ENCODE data around the gene TRIM24. TPM values are rescaled to one million over a fixed set of nuclear protein-coding genes. Genes with fewer than 3 reads are reported as not detected.

The TRIM24 gene
- total RNA-seq, 2 donors from 2014 or later = 14.5 to 19.1 TPM

GRCh38 chr7:138565071-138565450 is 105.0 kb downstream of the TRIM24 start:
- H3K27me3 ChIP-seq = no peaks in the 10 kb centered on the region
- intact Hi-C loops (cut with DNase I) = no loop called here
- no peak overlapping the region for H3K9ac ChIP-seq (ENCODE audit: low read depth in 2 of 2, low read length in 2 of 2)
- no peak for DNase-seq
- H3K4me1 ChIP-seq = no peaks in the 10 kb centered on the region
- TF ChIP-seq, protein P1, sequence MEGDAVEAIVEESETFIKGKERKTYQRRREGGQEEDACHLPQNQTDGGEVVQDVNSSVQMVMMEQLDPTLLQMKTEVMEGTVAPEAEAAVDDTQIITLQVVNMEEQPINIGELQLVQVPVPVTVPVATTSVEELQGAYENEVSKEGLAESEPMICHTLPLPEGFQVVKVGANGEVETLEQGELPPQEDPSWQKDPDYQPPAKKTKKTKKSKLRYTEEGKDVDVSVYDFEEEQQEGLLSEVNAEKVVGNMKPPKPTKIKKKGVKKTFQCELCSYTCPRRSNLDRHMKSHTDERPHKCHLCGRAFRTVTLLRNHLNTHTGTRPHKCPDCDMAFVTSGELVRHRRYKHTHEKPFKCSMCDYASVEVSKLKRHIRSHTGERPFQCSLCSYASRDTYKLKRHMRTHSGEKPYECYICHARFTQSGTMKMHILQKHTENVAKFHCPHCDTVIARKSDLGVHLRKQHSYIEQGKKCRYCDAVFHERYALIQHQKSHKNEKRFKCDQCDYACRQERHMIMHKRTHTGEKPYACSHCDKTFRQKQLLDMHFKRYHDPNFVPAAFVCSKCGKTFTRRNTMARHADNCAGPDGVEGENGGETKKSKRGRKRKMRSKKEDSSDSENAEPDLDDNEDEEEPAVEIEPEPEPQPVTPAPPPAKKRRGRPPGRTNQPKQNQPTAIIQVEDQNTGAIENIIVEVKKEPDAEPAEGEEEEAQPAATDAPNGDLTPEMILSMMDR (IDR thresholded peaks at IDR 0.05) = no peak
- H3K4me3 ChIP-seq = no peak overlapping the region
- no peak overlapping the region for H3K27ac ChIP-seq
- peaks cover 5% of the 10 kb centered on the region for H3K9me3 ChIP-seq
- peaks cover 3% of the 10 kb centered on the region for H3K36me3 ChIP-seq

- peaks cover 5% of the 10 kb centered on the region for H3K9me3 ChIP-seq
- DNase-seq = no peak
- no peaks in the 10 kb centered on the region for H3K27me3 ChIP-seq
- no peak overlapping the region for H3K4me3 ChIP-seq
- H3K36me3 ChIP-seq = peaks cover 3% of the 10 kb centered on the region
- no peak overlapping the region for H3K9ac ChIP-seq (ENCODE audit: low read depth in 2 of 2, low read length in 2 of 2)
- H3K27ac ChIP-seq = no peak overlapping the region
- TF ChIP-seq, protein P1 (IDR thresholded peaks at IDR 0.05) = no peak
- intact Hi-C loops (cut with DNase I) = no loop called here
- H3K4me1 ChIP-seq = no peaks in the 10 kb centered on the region
Measured at GRCh38 chr7:138565451-138566114, 105.5 kb downstream of the TRIM24 start.

DNA sequence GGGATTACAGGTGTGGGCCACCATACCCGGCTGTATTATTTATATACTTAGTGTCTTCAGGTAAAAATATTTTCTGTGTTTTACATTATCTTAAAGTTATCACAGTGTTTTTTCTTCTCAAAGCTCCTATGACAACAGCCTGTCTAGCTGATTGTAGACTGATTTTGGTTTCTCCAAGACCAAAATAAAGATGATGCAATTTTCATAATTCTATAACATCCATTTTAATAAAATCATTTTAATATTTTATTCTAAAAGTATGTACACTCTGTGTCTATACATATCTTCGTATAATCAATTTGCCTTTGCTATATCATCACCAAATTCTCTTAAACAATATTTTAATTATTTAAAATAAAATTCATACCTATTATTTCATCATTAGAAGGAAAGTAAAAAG is 108.6 kb downstream of the TRIM24 start:
- peaks cover 5% of the 10 kb centered on the region for H3K9me3 ChIP-seq
- no peak overlapping the region for H3K4me3 ChIP-seq
- no peaks in the 10 kb centered on the region for H3K4me1 ChIP-seq
- peaks cover 3% of the 10 kb centered on the region for H3K36me3 ChIP-seq
- intact Hi-C loops (cut with DNase I) = no loop called here
- TF ChIP-seq, protein P1 (IDR thresholded peaks at IDR 0.05) = no peak
- H3K27me3 ChIP-seq = no peaks in the 10 kb centered on the region
- no peak overlapping the region for H3K9ac ChIP-seq (ENCODE audit: low read depth in 2 of 2, low read length in 2 of 2)
- no peak overlapping the region for H3K27ac ChIP-seq
- DNase-seq = no peak

DNA sequence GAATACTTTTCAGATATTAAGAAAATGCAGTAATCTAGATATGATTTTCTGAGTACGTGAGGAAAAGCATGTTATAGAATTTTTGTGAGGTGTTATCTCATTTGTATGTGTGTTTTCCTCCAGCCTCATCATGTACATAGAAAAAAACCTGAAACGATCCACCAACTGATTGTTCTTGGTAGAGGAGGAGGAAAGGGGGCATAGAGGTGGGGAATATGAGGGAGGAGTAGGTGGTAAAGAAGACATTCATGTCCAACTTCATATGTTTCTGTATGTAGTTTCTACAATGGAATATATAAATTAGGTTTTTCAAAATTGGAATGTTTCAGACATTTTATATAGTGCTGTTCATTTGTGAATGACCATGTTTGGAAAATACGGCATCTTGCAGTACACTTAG is 109.4 kb downstream of the TRIM24 start:
- Histone ChIP-seq H3K36me3 (peaks cover under 1% of the 10 kb centered on the region), H3K27ac (no peak overlapping the region), H3K4me3 (no peak overlapping the region), H3K27me3 (no peaks in the 10 kb centered on the region), H3K4me1 (no peaks in the 10 kb centered on the region), H3K9ac (ENCODE audit: low read depth in 2 of 2, low read length in 2 of 2) (no peak overlapping the region), H3K9me3 (peaks cover 5% of the 10 kb centered on the region)
- TF ChIP-seq, protein P1 (IDR thresholded peaks at IDR 0.05) = no peak
- intact Hi-C loops (cut with DNase I) = no loop called here
- DNase-seq = no peak

- TF ChIP-seq, protein P1 (IDR thresholded peaks at IDR 0.05) = no peak
- Histone ChIP-seq H3K27me3 (no peaks in the 10 kb centered on the region), H3K9ac (ENCODE audit: low read depth in 2 of 2, low read length in 2 of 2) (no peak overlapping the region), H3K4me1 (no peaks in the 10 kb centered on the region), H3K4me3 (no peak overlapping the region), H3K27ac (no peak overlapping the region), H3K9me3 (peaks cover 2% of the 10 kb centered on the region), H3K36me3 (no peaks in the 10 kb centered on the region)
- intact Hi-C loops (cut with DNase I) = no loop called here
- DNase-seq = no peak
Measured at GRCh38 chr7:138570715-138571114, 110.7 kb downstream of the TRIM24 start.

Data from colonic mucosa (tissue), 4 donors.